ENCODE results near the gene DAZAP1.
A peak's percentile ranks its signal among the peaks of the same experiment; 100 is the strongest.
"Not testable (repeated sequence)": the region's sequence is repeated elsewhere in the genome, so short reads cannot be mapped to it uniquely, and the experiment has no call there.

The DAZAP1 gene

DNA sequence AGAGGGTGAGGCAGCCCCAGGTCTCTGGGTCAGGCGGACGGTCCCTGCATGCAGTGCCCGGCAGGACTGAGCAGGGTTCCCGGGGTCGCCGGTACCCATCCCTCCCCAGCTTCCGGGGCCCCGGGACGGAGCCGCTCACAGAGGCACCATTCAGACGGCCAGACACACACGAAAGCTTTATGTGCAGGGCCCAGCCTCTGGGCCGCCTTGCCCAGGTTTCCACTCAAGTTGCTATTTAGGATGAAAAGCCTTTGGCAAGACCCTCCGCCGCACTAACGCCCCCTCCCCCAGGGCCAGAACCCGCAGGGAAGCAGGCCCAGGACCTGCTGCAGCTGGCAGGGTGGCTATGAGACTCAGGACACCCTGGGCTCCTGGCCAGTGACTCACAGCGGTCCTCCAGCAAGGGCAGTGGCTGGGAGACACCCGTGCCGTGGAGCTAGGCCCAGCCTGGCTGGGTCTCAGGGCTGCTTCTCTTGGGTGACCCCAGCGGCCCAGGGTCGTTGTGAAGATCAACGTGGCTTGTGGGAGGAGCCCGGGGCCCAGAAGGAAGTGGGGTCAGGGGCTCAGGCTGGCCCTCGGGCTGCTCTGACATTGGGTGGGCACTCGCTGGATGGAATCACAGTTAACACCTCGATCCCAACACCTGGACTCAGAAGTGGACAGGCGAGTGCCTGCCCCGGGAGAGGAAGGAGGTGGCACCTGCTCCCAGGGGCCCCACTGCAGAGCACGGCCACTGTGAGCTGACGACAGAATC, 66.8 kb downstream of the DAZAP1 start:
- DNase-seq (ENCODE audit: low read depth): no peak

DNA sequence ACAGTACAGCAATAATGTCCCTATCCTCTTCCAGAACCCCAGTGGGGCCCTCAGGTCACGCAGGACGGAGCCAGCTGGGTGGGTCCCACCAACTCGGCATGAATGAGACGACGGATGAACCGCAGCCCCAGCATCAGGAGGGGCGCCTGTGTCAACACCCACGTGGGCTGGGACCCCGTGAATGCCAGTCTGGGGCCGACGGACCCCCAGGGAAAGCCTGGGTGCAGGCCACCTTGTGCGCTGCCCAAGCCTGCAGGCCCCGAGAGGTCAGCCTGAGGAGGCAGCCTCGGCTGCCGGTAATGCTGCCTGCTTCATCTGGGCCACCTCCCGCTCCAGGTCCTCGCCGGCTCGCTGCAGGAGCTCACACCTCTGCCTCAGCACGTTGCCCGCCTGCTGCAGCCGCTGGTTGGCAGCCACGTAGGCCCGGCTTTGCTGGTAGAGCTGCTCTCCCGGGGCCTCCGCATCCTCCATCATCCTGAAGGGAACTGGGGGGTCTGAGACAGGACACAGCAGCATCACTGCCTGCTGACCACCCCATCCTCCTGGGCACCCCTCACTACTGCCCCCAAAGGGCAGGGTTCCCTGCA, 67.5 kb downstream of the DAZAP1 start:
- no peak for DNase-seq (ENCODE audit: low read depth)

DNA sequence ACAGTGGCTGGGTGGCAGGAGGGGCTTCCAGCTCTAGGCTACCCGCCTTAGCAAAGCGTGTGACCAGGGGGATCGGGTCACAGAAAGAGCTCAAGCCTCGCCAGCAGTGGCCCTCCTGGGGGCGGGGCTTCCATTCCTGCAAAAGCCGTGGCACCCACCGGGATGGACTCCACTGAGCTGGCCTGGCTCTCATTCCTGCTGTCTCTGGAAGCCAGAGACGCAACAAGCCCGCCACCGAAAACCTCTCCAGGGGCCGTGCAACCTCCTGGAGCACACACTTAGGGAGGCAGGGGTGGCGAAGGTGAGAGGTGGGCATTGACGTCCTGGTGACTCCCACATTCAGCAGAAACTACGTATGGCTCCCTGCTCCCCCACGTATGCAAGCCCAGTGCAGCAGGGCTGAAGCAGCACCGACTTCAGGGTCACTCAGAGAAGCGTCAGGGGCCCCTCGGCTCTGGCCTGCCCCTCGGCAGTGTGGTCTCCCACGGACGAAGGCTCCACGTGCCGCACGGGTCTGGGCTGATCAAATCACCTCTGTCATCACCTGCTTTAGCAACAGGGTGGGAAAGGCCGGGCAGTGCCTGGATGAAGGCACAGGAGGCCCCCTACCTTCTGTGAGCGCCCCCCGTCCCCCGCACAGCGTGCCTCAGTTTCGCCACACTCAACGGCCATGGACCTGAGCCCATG, 68.5 kb downstream of the DAZAP1 start:
- DNase-seq (ENCODE audit: low read depth): no peak

DNA sequence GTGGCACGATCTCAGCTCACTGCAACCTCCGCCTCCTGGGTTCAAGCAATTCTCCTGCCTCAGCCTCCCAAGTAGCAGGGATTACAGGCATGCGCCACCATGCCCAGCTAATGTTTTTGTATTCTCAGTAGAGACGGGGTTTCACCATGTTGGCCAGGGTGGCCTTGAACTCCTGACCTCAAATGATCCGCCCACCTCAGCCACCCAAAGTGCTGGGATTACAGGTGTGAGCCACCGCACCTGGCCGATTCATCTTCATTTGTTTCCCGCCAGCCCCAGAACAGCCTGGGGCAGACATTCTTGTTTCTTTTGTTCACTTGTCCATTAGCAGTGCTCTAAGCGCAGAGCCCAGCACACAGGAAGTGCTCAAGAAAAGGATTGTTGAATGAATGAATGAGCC, 69.7 kb downstream of the DAZAP1 start:
- DNase-seq (ENCODE audit: low read depth): not testable (repeated sequence)

DNA sequence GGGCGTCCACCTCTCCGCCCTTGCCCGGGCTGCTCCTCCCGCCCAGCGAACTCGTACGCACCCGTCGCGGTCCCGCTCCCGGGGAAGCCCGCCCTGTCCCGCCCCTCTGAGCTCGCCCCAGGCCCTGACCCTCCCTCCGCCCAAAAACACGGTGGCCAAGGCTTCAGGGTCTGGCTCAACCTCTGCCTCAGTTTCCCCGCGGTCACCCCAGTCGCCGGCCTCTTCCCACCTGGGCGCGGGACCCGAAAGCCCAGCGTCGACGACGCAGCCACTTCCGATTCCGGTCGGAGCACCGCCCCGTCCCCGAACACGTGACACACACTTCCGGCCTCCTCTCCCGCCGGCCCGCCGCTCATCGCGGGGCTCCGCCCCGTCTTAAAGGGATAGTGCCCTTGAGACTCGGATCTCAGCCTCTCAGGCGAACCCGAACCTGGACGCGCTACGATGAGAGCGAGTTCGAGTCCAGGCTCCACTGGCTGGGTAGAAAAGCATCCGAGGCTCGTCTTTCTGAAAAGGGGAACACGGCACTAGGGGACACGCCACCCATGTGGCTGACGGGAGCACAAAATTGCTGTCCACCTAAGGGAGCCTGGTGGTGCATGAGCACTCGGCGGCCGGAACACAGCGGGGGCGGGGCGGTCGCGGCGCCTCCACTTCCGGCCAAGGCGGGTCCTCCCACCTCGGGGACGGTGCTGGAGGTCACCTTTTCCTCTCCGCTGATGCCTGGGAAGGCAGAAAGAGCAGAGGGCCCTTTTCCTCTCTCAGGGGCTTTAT, 71.7 kb downstream of the DAZAP1 start, which contains the start of gene C19orf25:
Gene C19orf25 (minus strand): TSS at position 282 of the 774 bp plus-strand sequence. CDS start 312 bp downstream, outside the sequence.
- peak; percentile 89 for DNase-seq (ENCODE audit: low read depth)

DNA sequence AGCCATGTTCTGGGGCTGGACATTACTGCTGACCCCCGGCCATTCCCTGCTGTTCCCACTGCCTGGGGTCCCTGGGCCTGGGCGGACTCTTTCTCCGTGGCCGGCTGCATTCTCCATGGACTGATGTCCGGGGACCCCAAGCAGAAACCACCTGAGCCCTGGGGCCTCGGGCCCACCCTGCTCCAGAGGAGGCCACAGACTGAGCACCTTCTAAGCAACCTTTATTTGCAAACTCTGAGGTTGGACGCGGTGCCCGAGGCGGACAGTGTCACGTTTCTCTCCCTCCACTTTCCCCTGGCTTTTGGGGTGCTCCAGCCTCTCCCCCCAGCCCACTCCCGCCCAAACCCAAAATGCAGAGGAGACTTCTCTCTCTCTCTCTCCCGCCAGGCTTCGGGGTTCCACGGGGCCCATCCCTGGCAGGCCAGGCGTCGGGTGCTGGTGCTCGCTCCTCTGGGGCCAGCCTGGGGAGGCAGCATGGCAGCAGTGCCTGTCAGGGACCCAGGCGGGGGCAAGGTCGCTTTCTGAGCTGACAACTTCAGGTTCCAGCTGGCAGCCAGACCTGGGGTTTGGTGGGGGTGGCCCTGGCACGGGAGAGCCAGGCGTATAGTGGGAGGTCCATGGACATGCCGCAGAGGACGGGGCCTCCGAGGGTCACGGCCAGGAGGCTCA, 74.0 kb downstream of the DAZAP1 start:
- DNase-seq (ENCODE audit: low read depth): no peak

DNA sequence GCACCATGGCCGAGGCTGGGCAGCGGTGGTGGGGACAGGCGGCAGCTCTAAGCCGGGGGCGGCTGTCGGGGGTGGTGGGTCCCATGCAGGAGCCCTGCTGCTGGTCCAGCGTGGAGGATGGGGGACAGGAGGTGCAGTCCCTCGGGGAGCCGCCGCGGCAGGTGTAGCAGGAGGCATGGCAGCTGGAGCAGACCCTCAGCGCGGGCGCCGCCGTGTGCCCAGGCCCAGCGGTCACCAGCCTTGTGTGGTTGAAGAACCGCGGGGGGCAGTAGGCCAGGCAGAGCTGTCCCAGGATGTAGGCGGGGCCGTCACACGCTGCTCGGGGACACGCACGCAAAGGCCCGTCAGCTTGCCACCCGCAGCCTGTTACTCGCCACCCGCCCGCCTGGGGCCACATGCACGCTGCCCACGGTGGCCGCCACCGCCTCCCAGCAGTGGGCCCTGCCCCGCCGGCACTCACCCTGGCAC, 74.5 kb downstream of the DAZAP1 start:
- DNase-seq (ENCODE audit: low read depth): no peak

DNA sequence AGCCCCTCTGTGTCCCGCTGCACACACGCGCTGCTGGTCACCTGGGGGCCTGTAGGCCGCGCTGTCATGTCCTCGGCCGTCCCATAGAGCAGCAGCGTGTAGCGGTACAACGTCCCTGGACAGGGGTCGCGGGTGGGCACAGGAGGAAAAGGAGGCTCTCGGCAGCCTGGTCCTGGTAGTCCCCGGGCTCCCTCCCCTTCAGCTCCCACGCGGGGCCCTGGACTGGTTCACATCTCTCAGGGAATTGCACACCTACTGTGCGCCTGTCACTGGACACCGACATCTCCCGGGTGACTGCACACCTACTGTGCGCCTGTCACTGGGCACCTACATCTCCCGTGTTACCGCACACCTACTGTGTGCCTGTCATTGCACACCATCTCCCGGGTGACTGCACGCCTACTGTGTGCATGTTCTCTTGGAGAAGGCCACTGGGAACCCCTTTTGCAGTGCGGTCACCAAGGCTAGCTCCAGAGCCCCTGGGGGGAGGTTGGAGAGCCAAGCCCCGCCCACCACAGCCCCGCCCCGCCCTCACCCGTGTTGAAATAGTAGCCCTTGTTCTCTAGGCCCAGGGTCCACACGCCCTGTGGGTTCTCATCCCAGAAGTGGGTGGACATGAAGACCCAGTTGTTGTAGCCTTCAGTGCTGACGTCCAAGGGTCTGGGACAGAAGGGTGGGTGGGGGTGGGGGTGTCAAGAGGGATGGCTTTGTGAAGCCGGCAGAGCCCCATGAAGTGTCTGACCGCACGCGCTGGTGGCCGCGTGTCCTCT, 75.2 kb downstream of the DAZAP1 start:
- DNase-seq (ENCODE audit: low read depth): no peak

DNA sequence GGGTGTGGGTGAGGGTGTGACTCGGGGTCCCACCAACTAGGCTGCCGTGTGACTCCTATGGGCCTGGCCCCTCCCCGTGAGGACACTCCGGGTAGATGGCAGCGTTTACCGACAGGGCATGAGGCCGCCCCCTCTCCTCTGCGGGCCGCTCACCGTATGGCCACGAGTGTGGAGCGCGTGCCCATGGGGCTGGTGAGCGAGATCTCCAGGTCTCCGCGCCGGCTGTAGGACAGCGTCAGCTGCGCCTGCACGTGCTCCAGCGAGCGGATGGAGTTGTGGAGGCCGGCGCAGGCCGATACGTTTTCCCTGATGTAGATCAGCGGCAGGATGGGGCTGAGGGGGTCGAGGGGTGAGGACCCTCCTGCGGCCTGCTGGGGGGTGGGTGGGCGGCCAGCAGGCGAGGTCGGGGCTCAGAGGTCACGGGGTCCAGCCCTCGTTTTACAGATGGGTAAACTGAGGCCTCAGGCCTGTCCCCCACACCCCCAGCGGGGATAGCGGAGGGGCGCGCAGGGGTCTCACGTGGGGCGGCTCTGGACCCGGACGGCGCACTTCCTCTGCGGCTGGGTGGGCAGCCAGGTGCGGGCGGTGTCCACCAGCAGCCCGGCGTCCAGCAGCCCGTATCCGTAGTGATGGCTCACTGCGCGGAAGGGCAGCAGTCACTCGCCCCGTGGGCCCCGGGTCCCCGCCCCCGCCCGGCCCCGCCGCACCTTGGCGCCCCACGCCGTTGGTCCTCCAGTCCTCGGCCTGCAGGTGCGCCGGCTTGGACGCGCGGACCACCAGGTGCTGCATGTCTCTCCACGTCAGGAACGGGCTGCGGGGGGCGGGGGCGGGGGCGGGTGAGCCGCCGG, 76.0 kb downstream of the DAZAP1 start:
- no peak for DNase-seq (ENCODE audit: low read depth)

DNA sequence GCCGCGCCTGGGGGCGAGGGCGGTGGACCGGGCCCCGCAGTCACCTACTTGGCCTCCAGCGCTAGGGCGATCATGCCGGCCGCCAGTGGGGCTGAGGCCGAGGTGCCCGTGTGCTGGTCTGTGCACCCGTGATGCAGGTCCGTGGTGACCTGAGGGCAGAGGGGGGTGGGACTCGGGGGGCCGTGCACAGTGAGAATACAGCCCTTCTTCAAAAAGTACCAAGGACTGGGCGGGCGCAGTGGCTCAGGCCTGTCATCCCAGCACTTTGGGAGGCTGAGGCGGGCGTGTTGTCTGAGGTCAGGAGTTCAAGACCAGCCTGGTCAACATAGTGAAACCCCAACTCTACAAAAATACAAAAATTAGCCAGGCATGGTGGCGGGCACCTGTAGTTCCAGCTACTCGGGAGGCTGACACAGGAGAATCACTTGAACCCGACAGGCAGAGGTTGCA, 76.6 kb downstream of the DAZAP1 start:
- no peak for DNase-seq (ENCODE audit: low read depth)
